SU-DHL-6 (cell line): ENCODE results near the gene FBXL13.
"Not testable (repeated sequence)": the region's sequence is repeated elsewhere in the genome, so short reads cannot be mapped to it uniquely, and the experiment has no call there.

Source experiments
- EZH2phosphoT487 ChIP-seq: fragments of 200-600 bp; sonication (generic), shearing (Covaris generic); conservative IDR thresholded peaks from 2 replicates; pipeline ENCODE4 v1.6.1; 2018; ENCODE audit warnings: mild to moderate bottlenecking, antibody characterized with exemption, low read length, moderate library complexity, mixed read lengths
- TF ChIP-seq, protein P1 (sequence below): fragments of 200-600 bp; sonication (generic); IDR thresholded peaks from one replicate; pipeline ENCODE4 v1.5.1; 2017; ENCODE audit warnings: antibody characterized with exemption, mild to moderate bottlenecking, low read length, moderate library complexity; ENCODE audit not compliant: insufficient read depth, poor library complexity, severe bottlenecking

DNA sequence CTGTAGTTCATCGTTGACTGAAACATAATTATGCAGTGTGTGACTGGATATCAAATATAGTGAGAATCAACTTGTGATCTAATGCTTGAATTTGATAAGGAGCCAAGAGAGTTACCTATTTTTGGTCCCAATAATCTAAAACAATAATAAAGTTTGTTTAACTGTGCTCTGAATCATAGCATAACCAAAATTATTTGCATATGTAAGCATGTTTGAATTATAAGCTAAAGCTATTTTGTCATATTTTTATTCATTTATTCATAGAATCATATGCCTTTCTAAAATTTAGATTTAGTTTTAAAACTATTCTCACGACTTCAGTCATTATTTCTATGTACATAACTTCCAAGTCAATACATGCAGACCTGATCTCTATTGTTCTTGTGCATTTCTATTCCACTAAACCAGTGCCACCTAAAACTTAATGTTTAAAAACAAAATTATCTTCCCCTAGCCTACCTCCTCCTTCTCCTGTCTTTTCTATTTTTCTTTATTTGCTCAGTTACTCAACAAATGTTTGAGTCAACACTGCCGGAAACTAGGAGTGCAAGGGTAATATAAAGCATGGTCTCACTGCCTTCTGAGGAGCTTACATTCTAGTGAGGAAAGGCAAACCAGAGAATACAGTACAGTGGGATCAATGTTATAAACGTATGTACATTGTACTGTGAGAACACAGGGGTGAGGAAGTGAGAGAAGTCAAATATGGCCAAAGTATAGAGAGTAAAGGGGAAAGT lies 284.1 kb downstream of the FBXL13 start:
- TF ChIP-seq, protein P1, sequence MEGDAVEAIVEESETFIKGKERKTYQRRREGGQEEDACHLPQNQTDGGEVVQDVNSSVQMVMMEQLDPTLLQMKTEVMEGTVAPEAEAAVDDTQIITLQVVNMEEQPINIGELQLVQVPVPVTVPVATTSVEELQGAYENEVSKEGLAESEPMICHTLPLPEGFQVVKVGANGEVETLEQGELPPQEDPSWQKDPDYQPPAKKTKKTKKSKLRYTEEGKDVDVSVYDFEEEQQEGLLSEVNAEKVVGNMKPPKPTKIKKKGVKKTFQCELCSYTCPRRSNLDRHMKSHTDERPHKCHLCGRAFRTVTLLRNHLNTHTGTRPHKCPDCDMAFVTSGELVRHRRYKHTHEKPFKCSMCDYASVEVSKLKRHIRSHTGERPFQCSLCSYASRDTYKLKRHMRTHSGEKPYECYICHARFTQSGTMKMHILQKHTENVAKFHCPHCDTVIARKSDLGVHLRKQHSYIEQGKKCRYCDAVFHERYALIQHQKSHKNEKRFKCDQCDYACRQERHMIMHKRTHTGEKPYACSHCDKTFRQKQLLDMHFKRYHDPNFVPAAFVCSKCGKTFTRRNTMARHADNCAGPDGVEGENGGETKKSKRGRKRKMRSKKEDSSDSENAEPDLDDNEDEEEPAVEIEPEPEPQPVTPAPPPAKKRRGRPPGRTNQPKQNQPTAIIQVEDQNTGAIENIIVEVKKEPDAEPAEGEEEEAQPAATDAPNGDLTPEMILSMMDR, result not testable (repeated sequence)
- not testable (repeated sequence) for TF ChIP-seq EZH2phosphoT487
